Kasumi-1 (cell line): ENCODE data around the gene PPARG.
"Not testable (repeated sequence)": the region's sequence is repeated elsewhere in the genome, so short reads cannot be mapped to it uniquely, and the experiment has no call there.

Experiments
- DNase-seq, 2 experiments: peaks; one replicate each; lab custom pipeline; 2025; lab: John Stamatoyannopoulos, UW

The PPARG gene

DNA sequence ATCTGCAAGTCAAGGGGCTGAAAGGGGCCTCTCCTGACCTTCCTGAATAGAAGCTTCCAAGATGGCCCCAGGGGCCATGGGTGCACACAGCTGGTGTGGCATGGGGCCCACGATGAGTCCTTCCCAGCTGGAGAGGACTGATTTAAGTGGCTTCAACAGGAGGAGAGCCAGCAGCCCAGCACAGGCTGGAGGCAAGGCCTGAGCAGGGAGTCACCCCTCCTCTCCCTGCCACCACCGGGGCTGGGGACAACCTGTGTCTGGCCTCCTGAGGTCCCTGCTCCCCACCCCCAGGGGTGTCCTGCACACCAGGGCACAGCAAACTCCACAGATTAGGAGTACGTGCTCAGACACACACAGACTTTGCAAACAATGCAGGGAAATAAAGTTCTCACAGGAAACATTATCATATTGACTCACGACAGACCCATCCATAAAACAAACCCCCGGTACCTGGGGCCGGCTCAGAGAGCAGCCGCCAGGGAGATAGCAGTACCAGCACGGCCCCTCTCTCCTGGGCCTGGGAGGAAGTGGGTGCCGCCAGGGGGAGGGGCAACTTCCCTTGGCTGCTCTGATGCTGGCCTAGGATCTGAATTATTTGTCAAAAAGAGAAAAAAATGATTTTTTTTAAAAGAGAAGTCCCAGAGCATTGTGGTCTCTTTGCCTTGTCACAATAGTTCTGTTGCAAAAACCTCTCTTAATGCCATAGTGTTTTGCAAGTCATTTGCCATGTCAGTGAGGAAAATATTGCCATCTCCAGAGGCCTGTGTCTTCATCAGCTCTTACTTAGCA is 173.5 kb downstream of the PPARG start:
- no peak for DNase-seq

- DNase-seq, result no peak
Measured at GRCh38 chr3:12463686-12464085, 174.8 kb downstream of the PPARG start.

DNA sequence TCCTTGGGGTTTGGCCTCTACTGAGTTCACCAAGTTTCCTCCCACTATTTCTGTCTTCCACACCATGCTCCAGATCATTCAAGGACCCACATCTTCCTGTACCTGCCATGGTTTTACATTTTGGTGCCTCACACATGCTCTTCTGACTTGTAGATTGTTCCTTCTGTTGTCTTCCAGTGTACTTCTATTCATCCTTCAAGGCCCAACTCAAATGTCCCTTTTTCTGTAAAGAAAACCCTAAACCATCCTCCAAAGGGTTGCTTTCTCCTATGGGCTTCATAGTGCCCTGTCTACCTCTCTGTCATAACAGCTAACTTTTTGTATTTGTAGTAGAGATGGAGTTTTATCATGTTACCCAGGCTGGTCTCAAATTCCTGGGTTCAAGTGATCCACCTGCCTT is 175.3 kb downstream of the PPARG start:
- no peak for DNase-seq

- DNase-seq, result no peak
Measured at GRCh38 chr3:12465151-12465835, 176.4 kb downstream of the PPARG start.

GRCh38 chr3:12465836-12466225 is 177.0 kb downstream of the PPARG start:
- DNase-seq, result no peak

DNA sequence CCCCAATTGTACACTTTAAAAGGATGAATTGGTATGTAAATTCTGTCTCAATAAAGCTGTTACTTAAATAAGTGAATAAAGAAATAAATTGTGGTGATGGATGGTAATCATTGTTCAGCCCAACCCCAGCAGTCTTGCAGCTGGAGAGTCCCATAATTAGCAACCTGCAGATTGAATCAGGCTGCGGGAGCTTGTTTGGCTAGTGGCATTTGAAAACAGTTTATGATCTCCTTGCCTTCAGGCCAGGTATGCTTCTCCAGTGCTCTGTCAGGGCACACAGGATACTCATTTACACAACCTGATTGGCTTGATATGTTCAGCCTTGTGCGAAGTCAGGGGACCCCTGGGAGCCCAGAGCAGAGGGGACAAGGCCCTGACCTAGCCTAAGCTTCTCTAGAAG is 178.9 kb downstream of the PPARG start:
- DNase-seq, result no peak

DNA sequence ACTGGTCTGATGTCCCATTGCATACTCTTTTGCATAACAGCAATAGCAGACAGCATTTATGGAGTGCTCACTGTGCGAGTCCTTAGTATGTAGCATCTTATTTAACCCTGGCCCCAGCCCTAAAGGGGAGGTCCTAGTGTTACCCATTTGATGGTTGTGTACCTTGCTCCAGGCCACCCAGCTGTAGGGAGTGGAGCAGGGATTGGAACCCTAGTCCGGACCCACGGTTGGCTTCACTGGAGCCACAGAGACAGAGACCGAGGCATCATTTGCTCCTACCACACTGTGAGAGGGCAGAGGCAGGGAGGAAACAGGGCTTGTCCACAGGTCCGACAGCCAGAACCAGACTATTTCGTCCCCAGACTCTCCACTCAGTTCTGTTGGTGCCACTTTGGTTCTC is 179.4 kb downstream of the PPARG start:
- DNase-seq, result no peak

DNA sequence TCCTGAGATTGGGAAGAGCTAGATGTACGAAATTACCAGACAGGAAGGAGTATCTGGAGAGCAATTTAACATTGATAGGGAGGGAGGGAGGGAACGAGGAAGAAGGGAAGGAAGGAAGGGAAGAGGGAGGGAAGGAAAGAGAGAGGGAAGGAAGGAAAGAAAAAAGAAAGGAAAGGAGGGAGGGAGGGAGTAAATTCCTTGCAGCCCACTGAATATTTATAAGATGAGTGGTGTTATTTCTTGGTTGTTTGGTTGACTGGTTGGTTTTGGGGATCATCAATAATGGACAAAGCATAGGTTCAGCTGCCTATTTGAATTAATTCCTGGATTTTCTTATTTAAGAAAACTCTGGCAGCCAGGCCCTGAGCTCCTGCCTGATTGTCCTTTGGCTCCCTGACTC is 179.9 kb downstream of the PPARG start:
- DNase-seq, result no peak

DNA sequence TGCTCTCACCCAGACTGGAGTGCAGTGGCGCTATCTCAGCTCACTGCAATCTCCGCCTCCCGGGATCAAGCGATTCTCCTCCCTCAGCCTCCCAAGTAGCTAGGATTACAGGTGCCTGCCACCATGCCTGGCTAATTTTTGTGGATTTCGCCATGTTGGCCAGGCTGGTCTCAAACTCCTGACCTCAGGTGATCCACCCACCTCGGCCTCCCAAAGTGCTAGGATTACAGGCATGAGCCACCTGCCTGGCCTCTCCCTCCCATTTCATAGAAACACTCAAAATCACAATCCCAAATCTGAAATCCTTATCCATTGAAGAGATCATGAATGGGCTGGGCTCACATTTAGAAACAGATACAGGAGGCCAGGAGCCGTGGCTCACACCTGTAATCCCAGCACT is 180.4 kb downstream of the PPARG start:
- not testable (repeated sequence) for DNase-seq

- no peak for DNase-seq
Measured at GRCh38 chr3:12470111-12470510, 181.2 kb downstream of the PPARG start.

DNA sequence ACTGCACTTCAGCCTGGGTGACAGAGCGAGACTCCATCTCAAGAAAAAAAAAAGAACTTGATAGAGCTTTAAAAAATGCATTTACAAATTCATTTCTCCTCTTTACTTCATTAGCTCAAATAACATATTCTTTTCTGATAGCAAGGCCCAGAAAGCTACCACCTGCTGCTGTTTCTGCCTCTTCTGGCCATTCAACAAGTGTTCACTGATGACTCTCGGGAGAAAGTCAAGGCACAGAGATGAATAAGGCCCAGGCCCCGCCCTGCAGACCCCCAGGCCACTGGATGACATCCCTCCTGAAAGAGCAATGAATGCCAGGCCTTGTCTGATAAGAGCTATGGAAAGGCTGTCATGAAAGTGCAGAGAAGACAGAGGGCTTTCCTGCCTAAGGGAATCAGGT is 181.8 kb downstream of the PPARG start:
- DNase-seq, result no peak

GRCh38 chr3:12471241-12471640 is 182.4 kb downstream of the PPARG start:
- no peak for DNase-seq

DNA sequence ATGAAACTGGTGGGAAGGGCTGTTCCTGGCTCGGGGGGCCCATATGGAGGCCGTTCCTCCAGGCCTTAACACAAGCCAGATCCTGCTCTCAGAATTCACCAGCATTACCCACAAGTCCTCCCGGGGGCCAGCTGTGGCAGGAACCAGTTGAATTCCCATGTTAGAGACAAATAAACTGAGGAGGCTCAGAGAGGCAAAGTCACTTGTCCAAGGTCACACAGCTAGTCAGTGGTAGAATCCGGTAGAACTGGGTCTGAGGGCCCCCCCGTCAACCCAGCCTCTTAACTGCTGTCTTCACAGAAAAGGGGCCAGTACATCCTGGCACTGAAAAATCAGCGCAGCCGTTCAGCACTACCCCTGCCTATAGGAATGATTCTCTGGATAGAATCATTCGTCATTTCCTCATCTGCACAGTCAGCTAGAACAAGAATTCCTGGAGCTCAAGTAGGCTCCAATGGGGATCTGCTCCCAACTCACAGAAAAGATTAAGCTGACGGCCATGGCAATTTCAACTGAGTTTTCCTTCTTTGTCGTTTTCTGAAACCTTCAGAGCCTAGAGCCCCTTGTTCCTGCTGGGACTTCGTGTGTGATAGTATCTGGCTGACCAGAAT is 183.2 kb downstream of the PPARG start:
- DNase-seq, result no peak

DNA sequence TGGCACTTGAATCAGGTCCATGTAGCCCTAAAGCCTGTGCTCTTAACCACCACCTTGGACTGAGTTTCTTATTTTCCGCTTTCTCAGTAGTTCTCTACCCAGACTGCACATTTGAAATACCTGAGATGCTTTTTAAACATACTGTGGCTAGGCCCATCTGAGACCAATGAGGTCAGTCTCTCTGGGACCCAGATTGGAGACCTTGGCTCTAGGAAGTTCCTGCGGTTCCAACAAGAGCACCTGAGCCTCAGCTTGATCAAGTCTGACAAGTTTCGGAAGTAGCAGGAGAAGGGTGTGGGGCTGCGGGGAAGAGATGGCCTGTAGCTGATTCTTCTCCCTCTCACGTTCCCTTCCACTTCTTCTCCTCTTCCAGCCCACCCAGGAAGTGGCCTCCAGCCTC is 183.9 kb downstream of the PPARG start:
- no peak for DNase-seq

DNA sequence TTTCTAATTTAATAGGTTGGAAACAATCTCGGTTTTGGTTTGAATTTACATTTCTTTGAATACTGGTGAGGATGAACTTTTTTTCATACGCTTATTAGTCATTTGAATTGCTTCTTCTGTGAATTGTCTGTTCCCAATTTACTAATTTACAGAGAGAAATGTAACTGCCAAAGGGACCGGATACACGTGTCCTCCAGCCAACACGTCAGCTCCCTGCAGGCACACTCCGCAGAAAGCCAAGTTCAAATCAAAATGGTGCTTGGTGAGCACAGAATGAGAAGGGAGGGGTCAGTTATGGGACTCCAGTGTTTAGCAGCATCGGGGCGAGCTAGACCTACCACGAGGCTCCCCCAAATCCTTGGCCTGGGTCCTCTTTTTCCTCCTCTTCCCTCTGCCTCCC is 184.6 kb downstream of the PPARG start:
- no peak for DNase-seq

- no peak for DNase-seq
Measured at GRCh38 chr3:12476238-12476897, 187.5 kb downstream of the PPARG start.

GRCh38 chr3:12477256-12477655 is 188.4 kb downstream of the PPARG start:
- no peak for DNase-seq

GRCh38 chr3:12478326-12478725 is 189.5 kb downstream of the PPARG start:
- DNase-seq, result no peak

GRCh38 chr3:12479198-12479597 is 190.3 kb downstream of the PPARG start:
- DNase-seq, result not testable (repeated sequence)

GRCh38 chr3:12479919-12480427 is 191.1 kb downstream of the PPARG start:
- peak; percentile 55 to 66 for DNase-seq

- DNase-seq, result no peak
Measured at GRCh38 chr3:12483410-12483809, 194.5 kb downstream of the PPARG start.

- DNase-seq, result no peak
Measured at GRCh38 chr3:12483872-12484197, 195.0 kb downstream of the PPARG start.
